Testis (tissue), 3 donors: ENCODE results near the gene UBE2B. TPM values are rescaled to one million over a fixed set of nuclear protein-coding genes. Genes with fewer than 3 reads are reported as not detected.

Experiments
- DNase-seq: peaks from one replicate; pipeline ENCODE4 v3.0.0-alpha.2; 2019
- H3K27ac ChIP-seq, 2 donors: fragments of 200-600 bp; sonication (generic); one replicate each; pipeline ENCODE4 v1.5.1; 2019
- H3K27me3 ChIP-seq: fragments of 200-600 bp; sonication (generic); one replicate; pipeline ENCODE4 v1.5.1; 2019
- H3K36me3 ChIP-seq: fragments of 200-600 bp; sonication (generic); one replicate; pipeline ENCODE4 v1.5.1; 2017; ENCODE audit warnings: low read depth; ENCODE audit errors: missing control alignments
- H3K4me1 ChIP-seq: fragments of 200-600 bp; sonication (generic); one replicate; pipeline ENCODE4 v1.5.1; 2019
- H3K4me3 ChIP-seq, 2 donors: fragments of 200-600 bp; sonication (generic); one replicate each; pipeline ENCODE4 v1.5.1; 2017 to 2019
- H3K9me3 ChIP-seq: fragments of 200-600 bp; sonication (generic); one replicate; pipeline ENCODE4 v1.5.1; 2017
- CTCF ChIP-seq, 3 experiments: fragments of 450-650 bp in 2 of 3; fragments of 200-600 bp in 1 of 3; sonication (generic) in 1 of 3; IDR thresholded peaks; one replicate each; pipeline ENCODE4 v1.5.1; 2016 to 2019; ENCODE audit warnings: antibody characterized with exemption in 3 of 3, mild to moderate bottlenecking in 2 of 3, moderate library complexity in 1 of 3
- POLR2A ChIP-seq: fragments of 450-650 bp; IDR thresholded peaks from one replicate; pipeline ENCODE4 v1.6.1; 2017; ENCODE audit warnings: antibody characterized with exemption, mild to moderate bottlenecking, moderate library complexity
- WGBS, 2 donors: methylation state at CpG; one replicate each; pipeline ENCODE4 v1.1.5; 2018; 5-methylcytosine and 5-hydroxymethylcytosine counted together
- intact Hi-C: fragments of 100-400 bp; cut with DNase I; formaldehyde crosslinking; loops from one replicate; pipeline ENCODE4 v1.15.1; 2023; ENCODE audit warnings: low total_unique reads
- polyA plus RNA-seq: library from polyadenylated mRNA; stranded (reverse); fragments of 350-450 nt; fragmentation: Illumina TruSeq; extraction: RNeasy Lipid Tissue Mini Kit (QIAGEN cat#74804); gene quantifications from one replicate; pipeline ENCODE4 v1.2.3, GENCODE V29; 2014; ENCODE audit warnings: low read depth, low replicate concordance; ENCODE audit not compliant: insufficient read depth
- total RNA-seq, 2 donors: library from RNA; depleted of rRNA; stranded (reverse); fragments of >200 nt; gene quantifications; one replicate each; pipeline ENCODE4 v1.2.3, GENCODE V29; 2016

The UBE2B gene
- total and polyA plus RNA-seq, 3 donors from 2014 or later, result 70.9 to 95.6 (median 87.4) TPM

- intact Hi-C loops, result no loop called here
- H3K36me3 ChIP-seq, result no peaks in the 10 kb centered on the region
- WGBS, 2 donors, result 4 to 5% methylated on average over 9 of the region's 9 CpGs
- peak overlapping the region; percentile 66 to 83 for H3K27ac ChIP-seq
- H3K9me3 ChIP-seq, result no peaks in the 10 kb centered on the region
- peaks cover 32% of the 10 kb centered on the region for H3K4me1 ChIP-seq
- H3K4me3 ChIP-seq, result peak overlapping the region; percentile 80 to 90
- no peak for DNase-seq
- TF ChIP-seq POLR2A, result no peak
- no peak for TF ChIP-seq CTCF (IDR thresholded peaks at IDR 0.05)
- H3K27me3 ChIP-seq, result no peaks in the 10 kb centered on the region
Measured at GRCh38 chr5:134411228-134411545, 39.8 kb downstream of the UBE2B start.

- TF ChIP-seq CTCF (IDR thresholded peaks at IDR 0.05) (peak; percentile 74 to 91 (median 74)), POLR2A (no peak)
- no peaks in the 10 kb centered on the region for H3K36me3 ChIP-seq
- 1 to 2% methylated on average over 17 to 57 of the region's 61 CpGs for WGBS, 2 donors
Measured at GRCh38 chr5:134411546-134412266, 40.3 kb downstream of the UBE2B start, which contains the start of gene CDKN2AIPNL. Gene CDKN2AIPNL (minus strand): TSS chr5:134411881. CDS start chr5:134411854, 27 bp downstream.

GRCh38 chr5:134413046-134413445 is 41.7 kb downstream of the UBE2B start:
- 43 to 45% methylated on average over 2 of the region's 2 CpGs for WGBS, 2 donors
- H3K9me3 ChIP-seq, result no peaks in the 10 kb centered on the region
- H3K36me3 ChIP-seq, result no peaks in the 10 kb centered on the region
- no peak overlapping the region for H3K4me3 ChIP-seq
- DNase-seq, result peak; percentile 28
- H3K27me3 ChIP-seq, result no peaks in the 10 kb centered on the region
- H3K4me1 ChIP-seq, result peaks cover 32% of the 10 kb centered on the region
- peak overlapping the region; percentile 66 to 83 for H3K27ac ChIP-seq
- intact Hi-C loops, result no loop called here
- TF ChIP-seq POLR2A (no peak), CTCF (IDR thresholded peaks at IDR 0.05) (no peak)

More at GRCh38 chr5:134411546-134412266, 40.3 kb downstream of the UBE2B start, which contains the start of gene CDKN2AIPNL:
- peak within 1 kb of the TSS; percentile 80 to 90 for H3K4me3 ChIP-seq
- H3K27me3 ChIP-seq, result no peaks in the 10 kb centered on the region
- no peaks in the 10 kb centered on the region for H3K9me3 ChIP-seq
- peak; percentile 94 for DNase-seq
- H3K4me1 ChIP-seq, result peaks cover 32% of the 10 kb centered on the region
- H3K27ac ChIP-seq, result peak within 1 kb of the TSS; percentile 66 to 83
- intact Hi-C loops, result no loop called here

GRCh38 chr5:134417707-134418106 is 46.3 kb downstream of the UBE2B start:
- Histone ChIP-seq H3K27me3 (no peaks in the 10 kb centered on the region), H3K27ac (no peak overlapping the region), H3K9me3 (no peaks in the 10 kb centered on the region), H3K36me3 (no peaks in the 10 kb centered on the region), H3K4me1 (peaks cover 11% of the 10 kb centered on the region), H3K4me3 (no peak overlapping the region)
- no peak for DNase-seq
- TF ChIP-seq CTCF (IDR thresholded peaks at IDR 0.05) (no peak), POLR2A (no peak)
- intact Hi-C loops, result no loop called here

GRCh38 chr5:134418958-134419357 is 47.6 kb downstream of the UBE2B start:
- H3K4me1 ChIP-seq, result peaks cover 2% of the 10 kb centered on the region
- DNase-seq, result no peak
- H3K9me3 ChIP-seq, result no peaks in the 10 kb centered on the region
- 94 to 95% methylated on average over 3 of the region's 3 CpGs for WGBS, 2 donors
- H3K36me3 ChIP-seq, result no peaks in the 10 kb centered on the region
- H3K4me3 ChIP-seq, result no peak overlapping the region
- H3K27me3 ChIP-seq, result no peaks in the 10 kb centered on the region
- no peak for TF ChIP-seq CTCF (IDR thresholded peaks at IDR 0.05)
- no peak for TF ChIP-seq POLR2A
- intact Hi-C loops, result no loop called here
- H3K27ac ChIP-seq, result no peak overlapping the region
